NCI-H345 treated with DMSO at 0.1 percent for 48 hours (cell line): ENCODE measurements around the gene C2orf80.
"Not testable (repeated sequence)": the region's sequence is repeated elsewhere in the genome, so short reads cannot be mapped to it uniquely, and the experiment has no call there.

Source experiments
- DNase-seq: peaks from one replicate; lab custom pipeline; 2025; ENCODE audit not compliant: unreplicated experiment; lab: John Stamatoyannopoulos, UW

Gene C2orf80

DNA sequence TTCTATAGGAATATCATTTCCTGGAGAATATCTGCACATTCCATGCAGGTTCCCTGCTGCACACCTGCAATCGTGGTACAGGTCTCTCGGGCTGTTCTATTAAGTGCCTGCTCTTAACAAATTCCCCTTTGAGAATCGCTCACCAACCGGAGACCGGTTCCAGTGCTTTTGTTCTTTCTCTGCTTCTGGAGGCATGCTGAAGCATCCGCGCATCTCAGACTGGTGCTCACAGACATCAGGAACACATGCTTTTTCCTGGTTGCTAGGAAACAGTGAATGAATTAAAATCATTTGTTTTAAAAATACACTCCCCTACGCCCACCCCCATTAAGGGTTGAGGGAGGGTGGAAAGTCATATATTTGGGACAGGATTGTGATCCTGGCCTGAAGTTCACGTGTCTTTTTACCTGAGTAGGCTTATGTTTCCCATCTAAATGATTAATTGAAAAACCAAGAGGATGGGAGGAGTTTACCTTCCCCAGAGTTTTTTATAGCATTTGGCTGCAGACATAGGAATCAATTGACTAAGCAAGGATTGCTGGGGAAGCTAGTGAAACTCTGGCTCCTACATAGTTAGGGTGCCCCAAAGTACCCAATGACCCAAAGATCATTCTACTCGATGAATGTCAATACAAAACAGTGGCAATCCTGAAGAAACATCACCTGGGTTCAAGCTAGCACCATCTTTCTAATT, at the start of gene C2orf80:
Gene C2orf80 (minus strand): TSS at position 221 of the 694 bp plus-strand sequence. CDS start 3,044 bp downstream, outside the sequence.
- no peak for DNase-seq

DNA sequence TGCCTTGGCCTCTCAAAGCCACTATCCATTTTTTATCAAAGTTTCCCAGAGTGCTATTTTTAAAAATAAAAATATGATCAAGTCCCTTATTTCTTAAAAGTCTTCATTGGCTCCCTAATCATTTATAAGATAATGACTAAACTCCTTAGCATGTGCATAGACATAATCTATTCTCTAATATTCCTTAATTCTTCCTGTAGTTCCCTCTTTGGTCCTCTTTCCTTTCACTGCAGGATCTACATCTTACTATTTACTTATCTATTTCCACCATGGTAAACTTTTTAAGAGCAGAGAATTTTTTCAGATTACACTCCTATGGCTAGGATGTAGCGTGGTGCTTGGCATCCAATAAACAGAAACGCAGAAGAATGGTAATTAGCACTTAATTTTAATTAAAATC, 46.0 kb upstream of the C2orf80 start:
- DNase-seq, result no peak

DNA sequence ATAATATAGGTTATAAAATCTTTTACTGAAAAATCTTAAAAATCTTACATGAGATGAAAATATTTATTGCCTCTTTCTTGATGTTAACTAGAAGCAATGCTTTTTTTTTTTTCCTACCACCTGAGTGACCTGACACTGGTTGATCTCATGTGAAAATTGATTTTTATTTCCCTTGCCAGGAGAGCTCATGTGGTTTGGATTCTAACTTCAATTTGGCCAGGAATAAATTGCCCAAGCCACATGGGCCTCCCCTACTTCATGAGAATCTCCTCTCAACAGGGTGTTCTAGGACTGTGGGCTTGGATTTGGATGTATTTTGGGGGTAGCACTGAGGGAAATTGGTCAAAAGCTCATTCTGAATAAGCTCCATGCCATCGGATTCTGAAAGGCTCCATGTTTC, 45.0 kb upstream of the C2orf80 start:
- DNase-seq, result no peak

DNA sequence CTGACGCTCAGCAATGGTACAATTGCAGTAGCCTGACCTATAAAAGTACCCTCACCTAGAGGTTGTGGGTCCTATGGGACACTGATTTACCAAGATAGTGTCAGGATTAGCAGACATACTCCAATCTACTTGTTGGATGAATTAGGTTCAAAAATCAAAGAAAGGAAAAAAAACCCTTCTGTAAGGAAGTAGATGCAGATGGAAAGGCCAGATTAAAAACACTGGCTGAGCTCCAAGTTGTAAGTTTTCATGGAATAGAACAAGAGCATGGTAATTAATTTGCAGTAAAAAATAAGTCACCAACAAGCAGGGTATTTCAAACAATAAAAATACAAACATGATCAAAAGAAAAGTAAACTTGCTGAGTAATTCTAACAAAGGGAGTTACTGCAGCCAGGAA, 38.6 kb upstream of the C2orf80 start:
- DNase-seq, result no peak

DNA sequence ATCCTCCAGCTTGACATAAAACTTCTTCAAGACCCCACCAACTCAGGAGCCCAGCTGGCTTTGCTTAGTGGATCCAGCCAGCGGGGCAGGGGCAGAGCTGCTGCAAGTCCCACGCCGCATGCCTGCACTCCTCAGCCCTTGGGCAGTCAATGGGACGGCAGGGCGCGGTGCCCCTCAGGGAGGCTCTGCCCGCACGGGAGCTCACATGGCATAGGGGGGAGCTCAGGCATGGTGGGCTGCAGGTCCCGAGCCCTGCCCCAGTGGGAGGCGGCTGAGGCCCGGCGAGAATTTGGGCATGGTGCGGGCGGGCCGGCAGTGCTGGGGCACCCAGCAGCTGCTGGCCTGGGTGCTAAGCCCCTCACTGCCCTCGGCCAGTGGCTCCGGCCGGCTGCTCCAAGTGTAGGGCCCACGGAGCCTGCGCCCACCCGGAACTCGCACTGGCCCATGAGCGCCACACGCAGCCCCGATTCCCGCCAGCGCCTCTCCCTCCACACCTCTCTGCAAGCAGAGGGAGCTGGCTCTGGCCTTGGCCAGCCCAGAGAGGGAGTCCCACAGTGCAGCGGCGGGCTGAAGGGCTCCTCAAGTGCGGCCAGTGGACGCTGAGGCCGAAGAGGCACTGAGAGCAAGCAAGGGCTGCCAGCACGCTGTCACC, 37.9 kb upstream of the C2orf80 start:
- no peak for DNase-seq

DNA sequence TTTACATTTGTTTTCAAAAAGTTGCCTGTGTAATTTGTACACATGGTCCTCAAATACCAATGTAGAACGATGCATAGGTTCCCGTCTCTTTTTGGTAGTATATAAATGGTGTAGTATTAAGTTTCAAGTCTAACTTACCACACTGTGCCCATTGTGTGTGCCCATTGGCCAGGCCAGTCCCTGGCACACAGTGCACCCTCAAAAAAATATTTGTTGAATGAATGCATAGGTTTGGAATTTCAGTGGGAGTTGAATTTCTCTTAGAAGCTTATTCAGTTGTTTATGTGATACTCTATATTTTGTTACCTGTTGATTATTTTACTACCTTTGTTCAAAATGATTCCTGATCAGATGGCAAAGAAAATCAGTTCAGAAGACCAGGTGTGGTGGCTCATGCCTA, 35.0 kb upstream of the C2orf80 start:
- DNase-seq, result no peak

DNA sequence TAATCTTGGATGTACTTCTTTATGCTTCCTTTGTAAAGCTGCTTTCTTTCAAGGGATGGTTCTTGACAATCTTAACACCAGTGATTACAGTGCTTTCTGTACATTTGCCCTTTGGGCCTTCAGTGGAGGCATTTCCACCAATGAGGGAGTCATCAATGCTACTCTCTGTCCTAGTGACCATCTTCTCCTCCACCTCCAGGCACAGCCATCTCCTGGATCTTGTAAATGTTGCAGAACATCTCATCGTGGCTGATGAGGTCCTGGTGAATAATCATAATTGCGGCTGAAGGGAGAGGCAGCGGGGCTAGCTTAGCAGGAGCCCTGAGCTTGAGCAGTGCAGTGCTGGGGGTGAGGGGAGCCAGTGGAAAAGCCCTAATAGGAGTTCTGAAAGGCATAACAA, 32.5 kb upstream of the C2orf80 start:
- no peak for DNase-seq

DNA sequence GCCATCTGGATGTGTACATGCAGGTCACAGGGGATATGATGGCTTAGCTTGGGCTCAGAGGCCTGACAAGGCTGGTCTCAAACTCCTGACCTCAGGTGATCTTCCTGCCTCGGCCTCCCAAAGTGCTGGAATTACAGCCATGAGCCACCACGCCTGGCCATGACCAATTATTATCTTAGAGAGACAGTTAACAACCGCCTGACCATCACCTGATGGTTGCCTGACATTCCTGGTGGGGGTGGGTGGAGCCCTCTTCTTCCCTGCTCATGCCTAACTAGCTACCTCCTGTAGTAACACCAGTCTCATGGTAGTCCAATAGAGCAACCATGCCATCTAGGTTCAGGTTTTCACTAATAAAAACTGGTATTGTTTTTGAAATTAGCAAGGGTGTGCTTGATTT, 32.0 kb upstream of the C2orf80 start:
- not testable (repeated sequence) for DNase-seq

DNA sequence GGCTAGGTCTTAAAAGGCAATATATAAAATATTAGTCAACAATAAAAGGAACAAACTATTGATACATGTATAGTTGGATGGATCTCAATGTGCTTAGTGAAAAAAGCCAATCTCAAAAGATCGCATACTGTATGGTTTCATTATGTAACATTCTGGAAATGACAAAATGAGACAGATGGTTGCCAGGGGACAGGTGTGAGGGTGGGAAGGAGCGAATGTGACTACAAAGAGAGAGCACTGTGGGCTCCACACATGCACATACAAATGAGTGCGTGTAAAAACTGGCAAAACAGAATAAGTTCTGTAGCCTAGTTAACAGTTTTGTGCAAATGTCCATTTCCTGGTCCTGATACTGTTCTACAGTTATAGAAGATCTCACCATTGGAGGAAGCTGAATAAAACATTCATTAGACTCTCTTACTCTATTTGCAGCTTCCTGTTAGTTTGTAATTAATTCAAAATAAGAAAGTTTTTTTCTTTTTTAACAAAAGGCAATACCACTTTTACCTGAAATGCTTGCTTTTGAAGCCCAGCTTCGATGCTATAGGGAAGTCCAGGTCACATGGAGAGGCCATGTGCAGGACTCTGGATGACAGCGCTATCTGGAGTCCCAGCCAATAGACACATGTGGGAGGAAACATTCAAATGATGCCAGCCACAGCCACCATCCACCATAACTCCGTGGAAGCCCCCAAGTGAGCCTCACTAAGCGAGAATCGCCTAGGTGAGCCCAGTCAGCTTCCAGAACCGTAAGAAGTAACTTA, 21.0 kb upstream of the C2orf80 start:
- DNase-seq, result no peak

DNA sequence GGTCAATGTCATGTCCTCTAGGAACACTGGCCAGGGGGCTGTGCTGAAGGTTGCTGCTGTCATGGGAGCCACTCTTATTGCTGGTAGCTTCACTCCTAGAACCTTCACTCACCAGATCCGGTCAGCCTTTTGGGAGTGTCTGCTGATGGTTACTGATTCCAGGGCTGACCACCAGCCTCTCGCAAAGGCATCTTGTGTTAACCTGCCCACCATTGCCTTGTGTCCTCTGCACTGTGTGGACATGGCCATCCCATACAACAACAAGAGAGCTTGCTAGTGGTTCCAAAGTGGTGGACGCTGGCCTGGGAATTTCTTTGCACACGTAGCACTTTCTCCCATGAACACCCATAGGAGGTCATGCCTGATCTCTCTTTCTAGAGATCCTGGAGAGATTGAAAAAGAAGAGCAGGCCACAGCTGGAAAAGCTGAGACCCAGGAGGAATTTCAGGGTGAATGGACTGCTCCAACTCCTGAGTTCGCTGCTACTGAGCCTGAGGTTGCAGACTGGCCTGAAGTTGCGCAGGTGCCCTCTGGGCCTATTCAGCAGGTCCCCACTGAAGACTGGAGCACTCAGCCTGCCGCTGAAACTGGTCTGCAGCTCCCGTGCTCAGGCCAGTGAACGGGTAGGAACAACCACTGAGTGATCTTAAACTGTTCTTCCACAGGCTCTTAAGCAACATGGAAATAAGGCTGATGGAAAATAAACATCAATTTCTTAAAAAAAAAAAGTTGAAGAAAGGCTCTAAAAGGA, 18.7 kb upstream of the C2orf80 start:
- DNase-seq, result no peak

DNA sequence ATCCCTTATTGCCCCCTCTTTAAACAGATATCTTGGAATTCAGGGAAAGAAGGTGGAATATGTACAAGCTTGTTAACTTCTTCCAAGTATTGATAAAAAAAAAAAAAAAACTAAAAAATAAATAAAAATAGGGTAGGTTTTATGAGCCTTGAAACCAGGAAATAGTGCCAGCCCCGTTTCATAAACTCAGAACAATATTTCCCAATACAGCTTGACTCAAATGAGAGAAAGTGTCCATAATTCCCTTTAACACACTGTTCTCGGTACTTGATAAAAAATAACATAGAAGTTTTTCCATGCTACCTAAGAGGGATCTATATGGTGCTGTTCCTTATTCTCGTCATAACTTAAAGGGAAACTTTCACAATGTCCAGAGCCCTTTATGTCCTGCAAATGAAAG, 17.9 kb upstream of the C2orf80 start:
- no peak for DNase-seq

DNA sequence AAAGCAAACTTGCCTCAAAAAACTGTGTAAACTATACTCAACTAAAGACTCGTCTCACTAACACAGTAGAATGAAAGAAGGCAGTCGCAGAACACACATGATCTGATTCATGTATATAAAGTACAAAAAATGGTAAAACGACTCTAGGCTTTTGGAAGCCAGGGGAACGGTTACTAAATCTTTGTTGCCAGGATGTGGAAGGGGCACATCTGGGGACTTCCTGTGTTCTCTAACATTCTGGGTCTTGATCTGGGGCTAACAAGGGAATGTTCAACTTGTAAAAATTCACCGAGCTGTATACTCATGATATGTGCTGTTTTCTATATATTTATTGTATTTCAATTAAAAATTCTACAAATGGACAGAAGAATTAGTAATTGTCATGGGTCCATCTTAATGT, 14.3 kb upstream of the C2orf80 start:
- no peak for DNase-seq

DNA sequence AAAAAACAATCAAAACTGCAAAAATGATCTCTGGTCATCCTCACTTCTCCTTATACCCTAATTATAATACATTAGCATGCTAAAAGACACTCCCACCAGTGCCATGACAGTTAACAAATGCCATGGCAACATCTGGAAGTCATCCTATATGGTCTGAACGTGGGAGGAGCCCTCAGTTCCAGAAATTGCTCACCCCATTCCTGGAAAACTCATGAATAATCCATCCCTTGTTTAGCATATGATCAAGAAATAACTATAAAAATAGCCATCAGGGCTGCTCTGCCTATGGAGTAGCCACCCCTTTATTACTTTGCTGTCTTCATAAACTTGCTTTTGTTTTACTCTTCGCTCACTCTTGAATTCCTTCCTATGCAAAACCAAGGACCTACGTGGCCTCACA, 5.7 kb upstream of the C2orf80 start:
- no peak for DNase-seq

DNA sequence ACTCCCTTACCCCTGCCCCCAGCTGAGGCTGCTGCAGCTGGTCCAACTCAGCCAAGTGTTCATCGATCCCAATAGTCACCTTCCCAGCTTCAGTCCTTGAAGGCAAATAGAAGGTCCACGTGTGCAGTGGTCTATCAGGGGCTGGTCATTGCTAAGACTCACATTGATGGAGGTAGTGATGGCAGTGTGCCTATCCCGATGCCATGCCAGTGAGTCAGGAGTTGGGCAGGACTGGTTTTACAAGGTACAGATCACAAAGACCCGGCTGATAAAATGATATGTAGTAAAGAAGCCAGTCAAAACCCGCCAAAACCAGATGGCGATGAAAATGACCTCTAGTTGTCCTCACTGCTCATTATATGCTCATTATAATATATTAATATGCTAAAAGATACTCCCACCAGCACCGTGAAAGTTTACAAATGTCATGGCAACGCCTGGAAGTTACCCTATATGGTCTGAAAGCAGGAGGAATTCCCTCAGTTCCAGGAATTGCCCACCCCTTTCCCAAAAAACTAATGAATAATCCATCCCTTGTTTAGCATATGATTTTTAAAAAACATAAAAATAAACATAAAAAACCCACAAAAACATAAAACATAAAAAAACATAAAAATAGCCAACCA, 2.9 kb upstream of the C2orf80 start:
- DNase-seq, result no peak

DNA sequence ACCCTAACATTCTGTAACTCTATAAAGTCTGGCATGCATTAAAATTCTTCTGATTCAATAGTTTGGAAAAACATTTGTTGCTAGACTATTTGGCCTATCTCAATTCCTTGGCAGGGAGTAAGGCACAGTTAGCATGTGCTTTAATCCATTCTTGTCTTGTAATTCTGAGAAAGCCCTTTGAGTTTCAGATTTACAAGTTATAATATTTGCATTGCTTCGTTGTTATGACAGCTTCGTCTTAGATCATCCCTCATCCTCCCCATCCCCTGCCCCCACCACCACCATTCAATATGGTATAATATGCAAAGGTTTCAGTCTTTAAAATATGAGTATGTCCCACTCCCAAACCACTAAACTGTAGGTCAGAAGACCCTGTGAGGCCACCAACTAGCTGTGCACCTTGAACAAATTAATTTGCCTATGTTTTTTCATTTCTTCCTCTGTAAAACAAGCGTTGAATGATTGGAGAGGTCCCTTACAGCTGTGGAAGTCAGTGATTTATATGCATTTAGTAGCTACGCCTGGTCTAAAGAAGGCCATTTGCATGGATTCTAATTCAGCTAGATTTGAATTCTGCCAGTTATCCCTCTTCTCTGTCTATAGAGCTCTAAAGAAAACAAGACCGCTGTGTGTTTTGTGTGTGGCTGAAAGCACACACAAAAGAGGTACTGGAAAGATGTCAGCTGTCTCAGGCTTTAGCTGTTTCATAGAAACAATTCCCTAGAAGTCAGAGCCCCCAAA, 591 bp downstream of the C2orf80 start:
- no peak for DNase-seq

DNA sequence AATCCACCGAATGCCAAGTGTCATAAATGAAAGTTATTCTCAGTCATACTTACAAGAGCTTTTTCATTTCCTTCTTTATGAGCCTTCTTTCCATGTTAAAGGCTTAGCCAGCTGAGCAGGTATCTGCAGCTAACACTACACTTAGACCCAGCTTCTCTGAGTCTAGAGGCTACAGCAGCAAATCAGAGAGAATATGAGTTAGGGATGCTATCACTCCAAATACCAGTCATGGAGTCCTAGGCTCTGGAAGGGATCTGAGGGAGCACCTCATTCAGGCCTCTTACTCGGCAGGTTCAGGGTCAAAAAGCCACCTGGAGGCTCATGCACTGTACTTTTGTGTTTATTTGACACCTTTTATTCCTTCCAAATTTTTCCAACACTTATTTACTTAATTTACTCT, 2.9 kb downstream of the C2orf80 start:
- DNase-seq, result no peak

DNA sequence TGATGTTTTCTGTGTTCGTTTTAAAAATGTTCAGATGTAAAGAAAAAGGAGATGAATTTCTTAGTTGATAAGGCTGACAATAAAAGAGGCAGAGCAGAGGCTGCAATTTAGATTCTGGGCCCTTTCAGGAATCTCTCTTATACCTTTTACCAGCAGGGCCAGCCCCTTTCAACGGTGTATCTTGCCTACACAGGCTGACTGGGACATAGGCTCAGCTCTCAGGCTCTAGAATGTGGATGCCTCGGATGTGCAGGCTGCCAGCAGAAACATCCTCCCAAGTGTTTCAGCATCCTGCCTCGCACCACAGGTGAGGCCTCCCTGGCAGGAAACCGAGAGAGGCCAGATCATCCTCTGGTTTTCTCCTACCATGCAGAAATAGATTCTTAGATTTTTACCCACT, 3.4 kb downstream of the C2orf80 start:
- no peak for DNase-seq

DNA sequence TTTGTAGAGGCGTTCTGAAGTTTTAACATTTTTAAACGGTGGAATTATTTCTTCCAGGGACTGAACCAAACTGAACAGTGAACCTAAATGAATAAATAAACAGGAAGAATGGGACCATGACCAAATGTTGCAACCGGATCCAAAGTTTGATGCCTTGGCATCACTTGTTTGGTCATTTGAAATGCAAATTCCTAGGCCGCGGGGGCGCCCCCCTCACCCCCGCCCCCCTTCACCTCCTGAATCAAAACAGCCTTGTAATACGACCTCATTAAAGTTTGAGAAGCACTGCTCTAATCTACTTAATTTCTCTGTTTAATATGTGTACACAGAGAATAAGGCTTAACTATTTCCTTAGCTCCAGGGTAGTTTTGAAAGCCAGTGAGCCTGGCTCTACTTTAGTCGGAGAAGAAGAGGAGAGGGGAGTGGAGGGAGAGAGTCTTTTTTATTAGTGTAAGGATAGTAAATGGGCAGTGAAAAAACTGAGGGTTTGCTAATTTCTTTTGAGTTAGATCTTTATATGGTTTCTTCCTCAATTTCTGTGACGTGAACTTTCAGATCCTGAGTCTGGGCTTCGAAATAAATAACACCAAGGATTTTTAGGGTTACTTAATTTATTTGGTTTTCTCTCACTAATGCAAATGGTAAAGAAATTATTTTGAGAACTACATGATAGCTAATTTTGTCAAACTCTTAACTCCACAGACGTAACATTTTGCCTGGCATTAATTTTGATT, 5.7 kb downstream of the C2orf80 start:
- DNase-seq, result no peak

DNA sequence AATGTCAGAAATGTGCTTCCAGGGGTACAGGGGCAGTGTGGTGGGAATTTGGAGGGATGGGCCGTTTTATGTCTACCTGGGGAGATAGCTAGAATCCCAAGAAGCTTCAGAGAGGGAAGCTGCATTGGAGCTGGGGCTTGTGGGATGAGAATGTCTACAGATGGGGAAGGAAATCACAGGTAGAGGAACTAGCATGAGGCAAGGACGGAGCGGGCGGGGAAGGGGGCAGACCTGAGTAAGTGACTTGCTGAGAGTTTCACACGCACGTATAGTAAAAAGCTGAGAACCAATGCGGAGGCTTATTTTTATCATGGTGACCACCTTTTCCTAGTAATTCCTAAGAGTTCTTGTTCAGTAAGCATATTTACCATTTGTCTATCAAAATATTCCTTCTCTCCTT, 6.3 kb downstream of the C2orf80 start:
- no peak for DNase-seq

DNA sequence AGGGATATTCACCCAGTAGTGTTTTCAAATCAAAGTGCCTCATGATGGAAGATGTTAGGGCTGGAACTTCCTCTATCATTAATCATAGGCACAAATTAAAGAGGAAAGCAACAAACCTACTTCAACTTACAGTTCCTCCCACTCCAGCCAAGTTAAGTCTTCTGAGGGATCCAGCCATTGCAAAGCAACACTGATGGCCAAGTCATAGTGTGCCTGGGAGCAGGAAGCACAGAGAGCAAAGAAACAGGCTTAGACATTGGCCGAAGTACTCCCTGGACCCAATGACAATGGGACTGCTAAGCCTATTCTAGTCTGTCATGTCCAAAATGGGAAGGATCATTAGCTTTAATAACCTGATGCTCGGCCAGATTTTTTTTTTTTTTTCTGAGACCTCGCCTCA, 7.0 kb downstream of the C2orf80 start:
- DNase-seq, result no peak
